A549 (cell line): Measurements from ENCODE around the gene RER1. TPM values are rescaled to one million over a fixed set of nuclear protein-coding genes. Genes with fewer than 3 reads are reported as not detected.

ENCODE experiments used
- ATAC-seq, 2 experiments: fragments of 200-7000 bp in 1 of 2; fragments of >200 bp in 1 of 2; cut with Nextera tagmentation in 1 of 2; cut with Tn5 transposase in 1 of 2; 3 replicates each; pipeline versions ENCODE4 v1.8.0 to v1.9.1; 2018 to 2020; ENCODE audit warnings: mild to moderate bottlenecking in 1 of 2, moderate library complexity in 1 of 2
- CTCF ChIA-PET: fragments of 300-600 bp; sonication (Branson Sonifier 250); formaldehyde crosslinking; extraction: SDS; loops from one replicate; lab custom pipeline; 2021; ENCODE audit warnings: antibody characterized with exemption, inconsistent platforms; lab: Yijun Ruan, JAX
- POLR2A ChIA-PET: fragments of 350-600 bp; formaldehyde crosslinking; extraction: SDS; loops from one replicate; lab custom pipeline; 2021; ENCODE audit warnings: antibody characterized with exemption, inconsistent platforms; lab: Yijun Ruan, JAX
- DNase-seq, 2 experiments: peaks; one replicate each; pipeline versions ENCODE4 v3.0.0 to v3.0.0-alpha.2; 2011 to 2016; ENCODE audit warnings: low read depth in 1 of 2, low spot score in 1 of 2
- FAIRE-seq: peaks from 2 replicates; lab custom pipeline; 2011; peaks lifted over from hg19 to GRCh38; lab: Jason Lieb, UNC
- H3K27ac ChIP-seq, 2 experiments: fragments of >200 bp; sonication (Bioruptor Twin); formaldehyde crosslinking; 3 replicates each; pipeline ENCODE4 v1.5.1; 2016 to 2017
- H3K4me1 ChIP-seq: fragments of >200 bp; sonication (Bioruptor Twin); formaldehyde crosslinking; 3 replicates; pipeline ENCODE4 v1.6.1; 2016
- H3K4me2 ChIP-seq: fragments of >200 bp; sonication (Bioruptor Twin); formaldehyde crosslinking; 3 replicates; pipeline ENCODE4 v1.6.1; 2016
- H3K4me3 ChIP-seq: fragments of >200 bp; sonication (Bioruptor Twin); formaldehyde crosslinking; 3 replicates; pipeline ENCODE4 v1.5.1; 2016
- H3K9me3 ChIP-seq: fragments of >200 bp; sonication (Bioruptor Twin); formaldehyde crosslinking; 3 replicates; pipeline ENCODE4 v1.6.1; 2016
- BCL3 ChIP-seq: fragments of >200 bp; sonication (Bioruptor Twin); formaldehyde crosslinking; IDR thresholded peaks from 3 replicates; pipeline ENCODE4 v1.6.1; 2016
- CBX2 ChIP-seq: fragments of 200-600 bp; sonication (generic); IDR thresholded peaks from 2 replicates; pipeline ENCODE4 v1.6.1; 2016; ENCODE audit warnings: low read depth, mild to moderate bottlenecking, borderline replicate concordance
- CTCF ChIP-seq: fragments of >200 bp; sonication (Bioruptor Twin); formaldehyde crosslinking; IDR thresholded peaks from 3 replicates; pipeline ENCODE4 v1.5.1; 2016
- E2F6 ChIP-seq: IDR thresholded peaks from 2 replicates; pipeline ENCODE4 v1.6.1; 2012; ENCODE audit warnings: low read depth, borderline replicate concordance
- EHF ChIP-seq: fragments of 250-450 bp; sonication (Bioruptor Pico); IDR thresholded peaks from 2 replicates; pipeline ENCODE4 v1.5.0; 2020; ENCODE audit warnings: mild to moderate bottlenecking
- ELK1 ChIP-seq: fragments of 150-350 bp; IDR thresholded peaks from 2 replicates; pipeline ENCODE4 v1.6.1; 2014; ENCODE audit warnings: low read depth, mild to moderate bottlenecking, low read length
- ESRRA ChIP-seq: fragments of 150-350 bp; IDR thresholded peaks from 2 replicates; pipeline ENCODE4 v1.6.1; 2014; ENCODE audit warnings: mild to moderate bottlenecking, low read length, borderline replicate concordance
- FOSB ChIP-seq: fragments of 250-450 bp; sonication (Bioruptor Pico); IDR thresholded peaks from 2 replicates; pipeline ENCODE4 v1.5.0; 2020; ENCODE audit warnings: mild to moderate bottlenecking, moderate library complexity
- FOSL2 ChIP-seq, 2 experiments: fragments of 450-650 bp in 1 of 2; fragments of >200 bp in 1 of 2; sonication (Bioruptor Twin) in 1 of 2; formaldehyde crosslinking; IDR thresholded peaks; 2 replicates each; pipeline versions ENCODE4 v1.5.0 to v1.6.1; 2016 to 2020; ENCODE audit warnings: mild to moderate bottlenecking in 1 of 2, moderate library complexity in 1 of 2
- HDAC2 ChIP-seq: fragments of 200-600 bp; sonication (generic); IDR thresholded peaks from 2 replicates; pipeline ENCODE4 v1.6.1; 2016
- HES2 ChIP-seq: fragments of >200 bp; sonication (Bioruptor Twin); formaldehyde crosslinking; IDR thresholded peaks from 2 replicates; pipeline ENCODE4 v1.6.1; 2016
- HMGXB4 ChIP-seq: fragments of 250-450 bp; sonication (Bioruptor Pico); IDR thresholded peaks from 2 replicates; pipeline ENCODE4 v1.5.0; 2021; ENCODE audit warnings: mild to moderate bottlenecking, moderate library complexity, borderline replicate concordance
- HOXA7 ChIP-seq: fragments of 250-450 bp; sonication (Bioruptor Pico); IDR thresholded peaks from 2 replicates; pipeline ENCODE4 v1.5.0; 2020; ENCODE audit warnings: mild to moderate bottlenecking, moderate library complexity
- HOXB13 ChIP-seq: fragments of 250-450 bp; sonication (Bioruptor Pico); IDR thresholded peaks from 2 replicates; pipeline ENCODE4 v1.5.0; 2020; ENCODE audit warnings: low read depth, mild to moderate bottlenecking, moderate library complexity
- JUNB ChIP-seq: fragments of >200 bp; sonication (Bioruptor Twin); formaldehyde crosslinking; IDR thresholded peaks from 2 replicates; pipeline ENCODE4 v1.6.1; 2016
- KDM1A ChIP-seq: fragments of 200-600 bp; sonication (generic); IDR thresholded peaks from 2 replicates; pipeline ENCODE4 v1.6.1; 2016; ENCODE audit warnings: low read depth, mild to moderate bottlenecking
- KDM5A ChIP-seq: fragments of 200-600 bp; sonication (generic); IDR thresholded peaks from 2 replicates; pipeline ENCODE4 v1.6.1; 2016; ENCODE audit warnings: antibody characterized with exemption, mild to moderate bottlenecking
- MAX ChIP-seq: IDR thresholded peaks from 2 replicates; pipeline ENCODE4 v1.6.1; 2012
- POLR2AphosphoS2 ChIP-seq: conservative IDR thresholded peaks from 2 replicates; pipeline ENCODE4 v1.6.1; 2012; ENCODE audit warnings: low read length, improper control_type of control experiment, inconsistent platforms
- SREBF2 ChIP-seq: fragments of 450-650 bp; IDR thresholded peaks from 2 replicates; pipeline ENCODE4 v1.6.1; 2014; ENCODE audit warnings: mild to moderate bottlenecking, moderate library complexity
- TP53 ChIP-seq: fragments of 250-450 bp; sonication (Bioruptor Pico); IDR thresholded peaks from 2 replicates; pipeline ENCODE4 v1.5.0; 2021; ENCODE audit warnings: mild to moderate bottlenecking, moderate library complexity
- ZFP36 ChIP-seq: fragments of 450-650 bp; IDR thresholded peaks from 2 replicates; pipeline ENCODE4 v1.6.1; 2014; ENCODE audit warnings: borderline replicate concordance; ENCODE audit not compliant: partially characterized antibody
- ZSCAN20 ChIP-seq: fragments of 250-450 bp; sonication (Bioruptor Pico); IDR thresholded peaks from 2 replicates; pipeline ENCODE4 v1.8.0; 2022; ENCODE audit warnings: mild to moderate bottlenecking, moderate library complexity
- WGBS: methylation state at CpG from one replicate; pipeline ENCODE4 v1.1.6; 2017; ENCODE audit errors: missing lambda C conversion rate; 5-methylcytosine and 5-hydroxymethylcytosine counted together
- polyA plus RNA-seq, 4 experiments: library from polyadenylated mRNA; depleted of rRNA in 3 of 4; stranded (reverse); fragments of >200 nt; fragmentation: RNase III in 1 of 4; extraction: RNeasy Plus Mini Kit Qiagen cat#74134 plus additional on column Dnase treatment in 1 of 4; gene quantifications; 2 replicates in 3 of 4; 3 replicates in 1 of 4; pipeline ENCODE4 v1.2.3, GENCODE V29; 2011 to 2017

RER1 gene
- polyA plus RNA-seq, 2 of the 4 experiments (the other 2 are of a cell fraction) = 72.3 to 213 TPM

- ATAC-seq (no peak), DNase-seq (no peak), FAIRE-seq (no peak)
- no peak overlapping the region for H3K4me2 ChIP-seq
- H3K4me1 ChIP-seq = no peaks in the 10 kb centered on the region
- no peak overlapping the region for H3K4me3 ChIP-seq
- POLR2A ChIA-PET = no interaction called here
- H3K27ac ChIP-seq = no peak overlapping the region
- no peaks in the 10 kb centered on the region for H3K9me3 ChIP-seq
- 87% methylated on average over 12 of the region's 29 CpGs for WGBS
- TF ChIP-seq POLR2AphosphoS2 (no peak), SREBF2 (no peak), ZSCAN20 (CRISPR knock-in tag) (no peak), ESRRA (no peak), MAX (no peak), FOSL2 (IDR thresholded peaks at IDR 0.05) (no peak), FOSL2 (CRISPR knock-in tag; IDR thresholded peaks at IDR 0.05) (no peak)
- CTCF ChIA-PET = no interaction called here
Measured at GRCh38 chr1:2344744-2345296, 46.8 kb upstream of the RER1 start.

- Histone ChIP-seq H3K4me2 (no peak overlapping the region), H3K27ac (no peak overlapping the region), H3K4me1 (no peaks in the 10 kb centered on the region), H3K9me3 (no peaks in the 10 kb centered on the region), H3K4me3 (no peak overlapping the region)
- no peak for TF ChIP-seq HOXA7 (CRISPR knock-in tag)
- no peak for TF ChIP-seq JUNB
- no peak for TF ChIP-seq ELK1
- TF ChIP-seq HDAC2 = no peak
- TF ChIP-seq TP53 (CRISPR knock-in tag) = no peak
- TF ChIP-seq CTCF = no peak
- no peak for TF ChIP-seq EHF (CRISPR knock-in tag)
- TF ChIP-seq KDM1A = no peak
- TF ChIP-seq HMGXB4 (CRISPR knock-in tag) = no peak
- TF ChIP-seq CBX2 = no peak
- no peak for TF ChIP-seq ESRRA
- TF ChIP-seq BCL3 = no peak
- TF ChIP-seq HES2 = no peak
- TF ChIP-seq FOSB = no peak
- no peak for TF ChIP-seq FOSL2 (IDR thresholded peaks at IDR 0.05)
- no peak for TF ChIP-seq FOSL2 (CRISPR knock-in tag; IDR thresholded peaks at IDR 0.05)
- TF ChIP-seq SREBF2 = no peak
- no peak for TF ChIP-seq E2F6
- TF ChIP-seq KDM5A = no peak
- TF ChIP-seq ZFP36 = no peak
- no peak for TF ChIP-seq HOXB13
- ATAC-seq (no peak), FAIRE-seq (no peak), DNase-seq (no peak)
- 66% methylated on average over 7 of the region's 24 CpGs for WGBS
- ChIA-PET POLR2A (no interaction called here), CTCF (no interaction called here)
Measured at GRCh38 chr1:2345297-2346075, 46.2 kb upstream of the RER1 start.
